ENCODE data around the gene THAP5. TPM values are rescaled to one million over a fixed set of nuclear protein-coding genes. Genes with fewer than 3 reads are reported as not detected.

The THAP5 gene
- polyA plus RNA-seq, 1 of the 3 experiments (the other 2 are of a cell fraction): 4.2 TPM

DNA sequence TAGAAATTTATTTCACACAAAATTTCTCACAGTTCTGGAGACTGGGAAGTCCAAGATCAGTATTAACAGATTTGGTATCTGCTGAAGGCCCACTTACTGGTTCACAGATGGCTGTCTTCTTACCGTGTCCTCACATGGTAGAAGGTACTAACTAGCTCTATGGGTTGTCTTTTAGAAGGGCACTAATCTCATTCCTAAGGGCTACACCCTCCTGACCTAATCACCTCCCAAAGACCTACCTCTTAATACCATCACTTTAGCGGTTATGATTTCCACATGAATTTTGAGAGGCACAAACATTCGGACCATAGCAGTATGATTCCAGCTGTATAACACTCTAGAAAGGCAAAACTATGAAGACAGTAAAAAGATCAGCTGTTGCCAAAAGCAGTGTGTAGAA is 51.6 kb downstream of the THAP5 start (continued):
- no peak for TF ChIP-seq FOSL2 (IDR thresholded peaks at IDR 0.05; ENCODE audit: borderline replicate concordance, low read depth)
- TF ChIP-seq SIN3A (IDR thresholded peaks at IDR 0.05; ENCODE audit: borderline replicate concordance, low read depth, low read length): no peak
- no peak for TF ChIP-seq RCOR1 (IDR thresholded peaks at IDR 0.05; ENCODE audit: low read length)
- no peak for TF ChIP-seq MEF2A (IDR thresholded peaks at IDR 0.05; ENCODE audit: borderline replicate concordance, low read depth)
- no peak for TF ChIP-seq TAF1 (IDR thresholded peaks at IDR 0.05; ENCODE audit: borderline replicate concordance, low read depth, low read length)
- no peak for TF ChIP-seq TEAD4 (IDR thresholded peaks at IDR 0.05; ENCODE audit: borderline replicate concordance, insufficient read depth)
- TF ChIP-seq NRF1 (IDR thresholded peaks at IDR 0.05; ENCODE audit: low read depth, low read length): no peak
- no peak for TF ChIP-seq RXRA (IDR thresholded peaks at IDR 0.05; ENCODE audit: borderline replicate concordance, low read depth)
- TF ChIP-seq, protein P1, sequence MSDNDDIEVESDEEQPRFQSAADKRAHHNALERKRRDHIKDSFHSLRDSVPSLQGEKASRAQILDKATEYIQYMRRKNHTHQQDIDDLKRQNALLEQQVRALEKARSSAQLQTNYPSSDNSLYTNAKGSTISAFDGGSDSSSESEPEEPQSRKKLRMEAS (IDR thresholded peaks at IDR 0.05; ENCODE audit: low read depth): no peak
- no peak for TF ChIP-seq GATA2 (CRISPR knock-in tag; IDR thresholded peaks at IDR 0.05)
- no peak for TF ChIP-seq CTCF (IDR thresholded peaks at IDR 0.05)
- no peak for TF ChIP-seq EZH2phosphoT487 (IDR thresholded peaks at IDR 0.05; ENCODE audit: borderline replicate concordance, low read depth)
- no peak for TF ChIP-seq POLR2AphosphoS5 (IDR thresholded peaks at IDR 0.05; ENCODE audit: low read depth, low read length)

DNA sequence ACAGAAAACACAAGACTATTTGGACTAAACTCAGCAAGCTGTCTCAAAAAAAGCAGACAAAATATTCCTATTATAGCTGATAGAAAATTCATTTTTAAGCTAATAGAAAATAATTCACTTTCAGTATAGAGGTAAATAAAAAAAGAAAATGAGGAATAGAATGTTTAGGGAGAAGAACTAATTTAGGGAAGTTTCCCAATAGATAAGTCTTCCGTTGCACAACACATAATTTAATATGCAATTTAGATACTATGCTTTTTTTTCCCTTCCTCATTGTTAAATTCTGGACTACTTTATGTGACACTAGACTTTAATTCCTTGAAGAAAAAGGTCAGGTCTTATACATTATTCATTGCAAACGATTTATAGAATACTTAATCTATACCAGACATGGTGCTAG is 53.9 kb downstream of the THAP5 start:
- no peak for DNase-seq
- Histone ChIP-seq H3K4me1 (ENCODE audit: control insufficient read depth in 1 of 2, insufficient read depth in 2 of 2, low read depth in 1 of 2, low read length in 1 of 2) (no peaks in the 10 kb centered on the region), H3K4me2 (no peak overlapping the region), H3K79me2 (ENCODE audit: insufficient read depth) (peaks cover 39% of the 10 kb centered on the region), H3K4me3 (ENCODE audit: low read depth in 2 of 2, low read length in 1 of 2) (no peak overlapping the region), H3K36me3 (replicated peaks in 1 of 2; ENCODE audit: control insufficient read depth in 1 of 2, insufficient read depth in 2 of 2, low read length in 1 of 2) (peaks cover 63 to 73% of the 10 kb centered on the region in 2 experiments), H2AFZ (ENCODE audit: low read depth) (no peak overlapping the region), H3K27me3 (ENCODE audit: insufficient read depth) (no peaks in the 10 kb centered on the region), H3K9ac (no peak overlapping the region), H3F3A (replicated peaks; ENCODE audit: insufficient read depth) (peaks cover 17% of the 10 kb centered on the region), H3K9me3 (no peaks in the 10 kb centered on the region), H4K20me1 (ENCODE audit: insufficient read depth) (no peaks in the 10 kb centered on the region), H3K27ac (ENCODE audit: low read depth in 2 of 2, low read length in 1 of 2) (no peak overlapping the region), H3K9me2 (no peaks in the 10 kb centered on the region)
- WGBS (ENCODE audit: low lambda C conversion rate): 70% methylated on average over 2 of the region's 2 CpGs
- ChIA-PET CTCF (interaction anchor here (1.3 kb wide), 1 partner anchor 370 kb away, joined by 3 read pairs; no protein-coding TSS in a partner anchor), POLR2A (no interaction called here)
- TF ChIP-seq GABPA (IDR thresholded peaks at IDR 0.05; ENCODE audit: low read depth) (no peak), TEAD4 (IDR thresholded peaks at IDR 0.05; ENCODE audit: borderline replicate concordance, insufficient read depth) (no peak), RAD21 (IDR thresholded peaks at IDR 0.05; ENCODE audit: low read length) (no peak), MEF2A (IDR thresholded peaks at IDR 0.05; ENCODE audit: borderline replicate concordance, low read depth) (no peak), ELF1 (IDR thresholded peaks at IDR 0.05) (no peak), FOSL2 (IDR thresholded peaks at IDR 0.05; ENCODE audit: borderline replicate concordance, low read depth) (no peak), IRF3 (IDR thresholded peaks at IDR 0.05; ENCODE audit: low read depth, low read length) (no peak), CHD2 (IDR thresholded peaks at IDR 0.05; ENCODE audit: low read length, partially characterized antibody) (no peak), EP300 (IDR thresholded peaks at IDR 0.05; ENCODE audit: borderline replicate concordance in 1 of 2, low read depth in 1 of 2, low read length in 1 of 2) (no peak), TAF1 (IDR thresholded peaks at IDR 0.05; ENCODE audit: borderline replicate concordance, low read depth, low read length) (no peak), POLR2AphosphoS5 (IDR thresholded peaks at IDR 0.05; ENCODE audit: low read depth, low read length) (no peak), CTCF (IDR thresholded peaks at IDR 0.05) (no peak)
- TF ChIP-seq, protein P1 (IDR thresholded peaks at IDR 0.05; ENCODE audit: low read depth): no peak
